Right lobe of liver (tissue), 6 donors: Measurements from ENCODE around the gene PAX8. TPM values are rescaled to one million over a fixed set of nuclear protein-coding genes. Genes with fewer than 3 reads are reported as not detected.

Experiments used
- ATAC-seq, 4 donors: fragments of 200-7000 bp; cut with Tn5 transposase; one replicate each; pipeline ENCODE4 v1.9.1; 2020; ENCODE audit warnings: mild to moderate bottlenecking in 4 of 4, moderate library complexity in 4 of 4
- DNase-seq, 3 donors: peaks; one replicate each; pipeline ENCODE4 v3.0.0-alpha.2; 2020
- H3K27ac ChIP-seq, 3 donors: fragments of 200-600 bp; one replicate each; pipeline ENCODE4 v1.8.0; 2022
- H3K27me3 ChIP-seq, 2 donors: fragments of 200-600 bp; one replicate each; pipeline ENCODE4 v1.8.0; 2022
- H3K36me3 ChIP-seq, 4 donors: fragments of 200-600 bp; sonication (generic) in 1 of 4; one replicate each; pipeline versions ENCODE4 v1.5.1 to v1.8.0; 2017 to 2022; ENCODE audit warnings: control low read depth in 1 of 4
- H3K4me1 ChIP-seq, 4 donors: fragments of 200-600 bp; sonication (generic) in 1 of 4; one replicate each; pipeline versions ENCODE4 v1.5.1 to v1.8.0; 2017 to 2022; ENCODE audit warnings: control low read depth in 1 of 4
- H3K4me3 ChIP-seq, 3 donors: fragments of 200-600 bp; one replicate each; pipeline ENCODE4 v1.8.0; 2022
- H3K9me3 ChIP-seq, 4 donors: fragments of 200-600 bp; sonication (generic) in 1 of 4; one replicate each; pipeline versions ENCODE4 v1.5.1 to v1.8.0; 2017 to 2022; ENCODE audit warnings: control low read depth in 1 of 4
- POLR2A ChIP-seq: fragments of 450-650 bp; IDR thresholded peaks from one replicate; pipeline ENCODE4 v1.6.1; 2017; ENCODE audit warnings: antibody characterized with exemption, mild to moderate bottlenecking
- WGBS: methylation state at CpG from one replicate; pipeline ENCODE4 v1.1.6; 2018; ENCODE audit warnings: low coverage, low lambda C conversion rate; ENCODE audit not compliant: insufficient coverage; ENCODE audit errors: missing lambda C conversion rate; 5-methylcytosine and 5-hydroxymethylcytosine counted together
- intact Hi-C, 2 donors: fragments of 100-400 bp; cut with DNase I; formaldehyde crosslinking; loops; one replicate each; pipeline versions ENCODE4 v1.11.2 to v1.14.1; 2022
- total RNA-seq, 6 experiments: library from RNA; depleted of rRNA in 2 of 6; stranded (reverse); fragments of >200 nt in 2 of 6; fragmentation: NEBNext Ultra II Directional in 3 of 6; extraction: Animal tissue kit (Norgen Biotek cat#: 25700) in 3 of 6; gene quantifications; one replicate each; pipeline versions ENCODE4 v1.1.0 to v1.2.4, GENCODE V29; 2016 to 2023
- TF ChIP-seq, protein P1 (sequence below), 4 donors: fragments of 200-600 bp in 3 of 4; fragments of 450-650 bp in 1 of 4; IDR thresholded peaks; one replicate each; pipeline versions ENCODE4 v1.5.1 to v1.8.0; 2016 to 2022; ENCODE audit warnings: antibody characterized with exemption in 4 of 4, mild to moderate bottlenecking in 2 of 4
- donor health status: DM: no; HTN: yes; CAD: no.
- donor health status: DM: no; HTN: no; CAD: no.
- donor health status: DM: no; HTN: no; CAD: no.
- donor health status: DM: no; HTN: yes; CAD: no.
- donor health status: DM: no; HTN: yes; CAD: no.

The PAX8 gene
- total RNA-seq, 6 experiments from 2014 or later = 0.27 to 1.9 (median 0.86) TPM

- peaks cover 0 to 10% (median 0%) of the 10 kb centered on the region in 4 donors for H3K4me1 ChIP-seq
- ATAC-seq (peak in 3 of 4 donors; percentile 8 to 60 (median 25)), DNase-seq (no peak)
- H3K27me3 ChIP-seq = no peaks in the 10 kb centered on the region
- TF ChIP-seq, protein P1, sequence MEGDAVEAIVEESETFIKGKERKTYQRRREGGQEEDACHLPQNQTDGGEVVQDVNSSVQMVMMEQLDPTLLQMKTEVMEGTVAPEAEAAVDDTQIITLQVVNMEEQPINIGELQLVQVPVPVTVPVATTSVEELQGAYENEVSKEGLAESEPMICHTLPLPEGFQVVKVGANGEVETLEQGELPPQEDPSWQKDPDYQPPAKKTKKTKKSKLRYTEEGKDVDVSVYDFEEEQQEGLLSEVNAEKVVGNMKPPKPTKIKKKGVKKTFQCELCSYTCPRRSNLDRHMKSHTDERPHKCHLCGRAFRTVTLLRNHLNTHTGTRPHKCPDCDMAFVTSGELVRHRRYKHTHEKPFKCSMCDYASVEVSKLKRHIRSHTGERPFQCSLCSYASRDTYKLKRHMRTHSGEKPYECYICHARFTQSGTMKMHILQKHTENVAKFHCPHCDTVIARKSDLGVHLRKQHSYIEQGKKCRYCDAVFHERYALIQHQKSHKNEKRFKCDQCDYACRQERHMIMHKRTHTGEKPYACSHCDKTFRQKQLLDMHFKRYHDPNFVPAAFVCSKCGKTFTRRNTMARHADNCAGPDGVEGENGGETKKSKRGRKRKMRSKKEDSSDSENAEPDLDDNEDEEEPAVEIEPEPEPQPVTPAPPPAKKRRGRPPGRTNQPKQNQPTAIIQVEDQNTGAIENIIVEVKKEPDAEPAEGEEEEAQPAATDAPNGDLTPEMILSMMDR (IDR thresholded peaks at IDR 0.05) = no peak
- TF ChIP-seq POLR2A = no peak
- H3K4me3 ChIP-seq = no peak overlapping the region
- H3K27ac ChIP-seq = no peak overlapping the region
- 86% methylated on average over 3 of the region's 9 CpGs for WGBS
- intact Hi-C loops = no loop called here
- H3K9me3 ChIP-seq = no peaks in the 10 kb centered on the region
- no peaks in the 10 kb centered on the region for H3K36me3 ChIP-seq
Observed at GRCh38 chr2:113233593-113234550, 44.8 kb downstream of the PAX8 start.

DNA sequence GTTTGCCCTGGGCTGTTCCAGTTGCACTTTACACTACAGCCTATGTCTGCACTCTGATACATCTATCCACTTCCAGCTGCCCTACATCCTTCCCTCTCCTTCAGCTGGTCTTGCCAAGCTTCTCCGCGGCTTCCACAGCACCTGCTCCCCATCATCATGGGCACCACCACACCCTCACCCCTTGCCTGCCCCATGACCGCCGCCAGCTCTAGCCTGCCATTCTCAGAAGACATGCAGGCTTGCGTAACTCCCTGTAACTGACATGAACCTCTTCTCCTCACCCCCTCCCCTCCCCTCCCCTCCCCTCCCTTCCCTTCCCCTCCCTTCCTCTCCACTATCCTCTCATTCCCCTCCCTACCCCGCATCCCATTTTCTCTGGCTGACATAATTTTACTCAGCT is 46.0 kb downstream of the PAX8 start:
- Histone ChIP-seq H3K27ac (no peak overlapping the region), H3K36me3 (no peaks in the 10 kb centered on the region), H3K27me3 (no peaks in the 10 kb centered on the region), H3K9me3 (no peaks in the 10 kb centered on the region), H3K4me1 (peaks cover 0 to 9% (median 0%) of the 10 kb centered on the region in 4 donors), H3K4me3 (no peak overlapping the region)
- no peak for DNase-seq
- ATAC-seq = no peak
- 91% methylated on average over 5 of the region's 6 CpGs for WGBS
- TF ChIP-seq, protein P1 (IDR thresholded peaks at IDR 0.05) = no peak
- TF ChIP-seq POLR2A = no peak
- intact Hi-C loops = no loop called here

GRCh38 chr2:113232123-113232522 is 46.6 kb downstream of the PAX8 start:
- intact Hi-C loops = no loop called here
- H3K27me3 ChIP-seq = no peaks in the 10 kb centered on the region
- H3K27ac ChIP-seq = no peak overlapping the region
- H3K4me1 ChIP-seq = peaks cover 0 to 9% (median 0%) of the 10 kb centered on the region in 4 donors
- H3K36me3 ChIP-seq = no peaks in the 10 kb centered on the region
- no peaks in the 10 kb centered on the region for H3K9me3 ChIP-seq
- DNase-seq = no peak
- no peak for TF ChIP-seq POLR2A
- TF ChIP-seq, protein P1 (IDR thresholded peaks at IDR 0.05) = no peak
- ATAC-seq = no peak
- no peak overlapping the region for H3K4me3 ChIP-seq
- 83% methylated on average over 1 of the region's 3 CpGs for WGBS

DNA sequence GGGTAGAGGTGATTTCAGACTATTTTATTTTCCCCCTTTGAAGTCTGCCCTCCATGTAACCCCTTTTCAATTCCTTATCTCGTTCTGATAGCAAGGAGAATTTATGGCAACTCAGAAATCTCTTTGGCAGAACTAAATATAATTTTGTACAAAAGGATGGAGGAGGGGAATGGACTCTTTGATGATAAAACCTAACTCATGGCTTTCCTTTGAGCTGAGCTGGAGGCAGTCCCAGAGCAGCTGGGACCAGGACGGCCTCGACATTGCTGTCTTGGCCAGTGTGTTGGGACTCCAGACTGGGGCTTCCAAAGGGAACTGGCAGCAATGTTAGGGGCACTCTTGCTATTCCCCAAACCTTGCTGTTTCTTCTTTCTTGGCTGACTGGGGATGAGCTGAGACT is 47.7 kb downstream of the PAX8 start:
- DNase-seq = no peak
- no peaks in the 10 kb centered on the region for H3K27me3 ChIP-seq

More for the DNA sequence above, 47.7 kb downstream of the PAX8 start:
- Histone ChIP-seq H3K4me1 (peaks cover 0 to 9% (median 0%) of the 10 kb centered on the region in 4 donors), H3K36me3 (no peaks in the 10 kb centered on the region), H3K27ac (no peak overlapping the region), H3K4me3 (no peak overlapping the region), H3K9me3 (no peaks in the 10 kb centered on the region)
- intact Hi-C loops = no loop called here
- TF ChIP-seq POLR2A = no peak
- TF ChIP-seq, protein P1 (IDR thresholded peaks at IDR 0.05) = no peak
- no peak for ATAC-seq
- WGBS = 67% methylated on average over 3 of the region's 3 CpGs
